GDM1 (cell line): ENCODE data around the gene ETHE1.

ENCODE experiments used
- DNase-seq: peaks from one replicate; lab custom pipeline; 2025; lab: John Stamatoyannopoulos, UW

The ETHE1 gene

DNA sequence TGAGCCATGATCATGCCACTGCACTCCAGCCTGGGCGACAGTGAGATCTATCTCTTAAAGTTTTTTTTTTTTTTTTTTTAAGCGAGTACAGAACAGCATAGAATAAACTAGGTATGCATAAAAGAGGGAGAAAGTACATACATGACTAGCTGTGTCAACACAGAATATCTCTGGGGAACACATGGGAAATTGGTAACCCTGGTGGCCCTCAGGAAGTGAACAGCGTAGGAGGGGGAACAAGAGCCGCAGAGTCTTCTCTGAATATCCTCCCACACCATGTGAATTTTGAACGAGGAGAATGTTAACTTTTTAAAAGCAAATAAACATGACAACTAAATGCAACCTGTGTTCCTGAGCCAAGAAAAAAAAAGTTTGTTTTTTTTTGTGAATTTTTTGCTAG lies 37.7 kb downstream of the ETHE1 start:
- DNase-seq, result no peak

DNA sequence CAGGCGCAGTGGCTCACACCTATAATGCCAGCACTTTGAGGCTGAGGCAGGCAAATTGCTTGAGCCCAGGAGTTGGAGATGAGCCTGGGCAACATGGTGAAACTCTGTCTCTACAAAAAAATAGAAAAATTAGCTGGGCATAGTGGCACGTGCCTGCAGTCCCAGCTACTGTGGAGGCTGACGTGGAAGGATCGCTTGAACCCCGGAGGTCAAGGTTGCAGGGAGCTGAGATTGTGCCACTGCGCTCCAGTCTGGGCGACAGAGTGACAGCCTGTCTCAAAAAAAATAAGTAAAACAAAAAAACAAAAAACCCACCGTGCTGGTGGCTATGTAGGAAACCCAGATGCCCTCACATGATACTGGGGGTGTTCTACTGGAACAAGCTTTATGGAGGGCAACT lies 38.8 kb downstream of the ETHE1 start:
- no peak for DNase-seq

DNA sequence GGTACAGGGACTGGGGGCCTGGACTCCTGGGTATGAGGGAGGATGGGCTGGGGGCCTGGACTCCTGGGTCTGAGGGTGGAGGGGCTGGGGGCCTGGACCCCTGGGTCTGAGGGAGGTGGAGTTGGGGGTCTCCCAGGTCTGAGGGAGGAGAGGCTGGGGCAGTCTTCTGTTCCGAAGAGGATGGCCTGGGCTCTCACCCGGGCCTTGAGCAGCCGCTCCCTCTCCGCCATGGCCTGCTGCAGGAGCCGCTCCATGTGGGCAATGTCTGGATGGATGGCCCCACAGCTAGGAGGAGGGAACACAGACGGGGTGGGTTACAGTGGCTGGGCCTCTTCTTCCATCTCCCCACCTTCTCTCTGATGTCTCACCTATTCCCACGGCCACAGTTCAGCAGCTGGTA lies 40.6 kb downstream of the ETHE1 start:
- DNase-seq, result no peak

DNA sequence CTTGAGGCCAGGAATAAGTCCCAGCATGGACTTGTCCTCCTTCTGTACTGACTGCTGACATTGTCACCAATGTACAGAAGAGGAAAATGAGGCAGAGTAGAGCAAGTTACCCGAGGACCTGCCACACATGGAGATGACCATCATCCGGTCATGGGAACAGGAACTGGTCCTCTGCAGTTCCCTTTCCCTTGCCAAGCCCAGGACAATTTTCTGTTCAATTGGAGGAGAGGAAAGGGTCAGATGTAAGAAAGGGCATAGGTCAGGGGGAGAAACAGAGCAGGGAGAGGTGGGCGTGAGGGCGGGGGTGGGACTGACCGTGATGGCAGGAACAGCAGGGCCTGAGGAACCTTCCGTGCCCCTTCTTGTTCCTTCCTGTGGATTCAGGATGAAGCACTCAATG lies 41.0 kb downstream of the ETHE1 start:
- no peak for DNase-seq

DNA sequence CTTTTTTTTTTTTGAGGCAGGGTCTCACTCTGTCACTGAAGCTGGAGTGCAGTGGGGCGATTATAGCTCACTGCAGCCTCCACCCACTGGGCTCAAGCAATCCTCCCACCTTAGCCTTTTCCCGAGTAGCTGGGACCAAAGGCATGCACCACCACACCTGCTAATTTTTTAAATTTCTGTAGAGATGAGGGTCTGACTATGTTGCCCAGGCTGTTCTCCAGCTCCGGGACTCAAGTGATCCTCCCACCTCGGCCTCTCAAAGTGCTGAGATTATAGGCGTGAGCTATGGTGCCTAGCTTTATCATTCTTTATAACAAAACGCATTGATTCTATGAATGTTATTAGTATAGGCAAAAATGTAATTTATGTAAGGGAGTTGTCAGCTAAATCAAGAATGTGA lies 43.7 kb downstream of the ETHE1 start:
- DNase-seq, result no peak

DNA sequence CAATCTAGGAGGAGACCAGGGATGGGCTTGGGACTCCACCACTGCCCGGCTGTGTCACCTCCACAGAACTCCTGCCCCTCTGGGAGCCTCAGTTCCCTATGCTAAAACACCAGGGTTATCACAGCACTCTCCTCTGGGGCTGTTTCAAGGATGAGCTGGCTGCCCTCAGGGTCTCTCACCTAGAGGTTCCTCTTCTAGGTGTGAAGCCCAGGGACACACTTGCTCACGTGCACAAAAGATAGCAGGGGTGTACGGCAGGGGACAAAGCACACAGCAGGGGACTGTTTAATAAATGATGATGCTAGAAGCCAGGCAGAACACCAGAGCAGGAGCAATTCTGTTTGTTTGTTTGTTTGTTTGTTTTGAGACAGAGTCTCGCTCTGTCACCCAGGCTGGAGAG lies 44.8 kb downstream of the ETHE1 start:
- no peak for DNase-seq

DNA sequence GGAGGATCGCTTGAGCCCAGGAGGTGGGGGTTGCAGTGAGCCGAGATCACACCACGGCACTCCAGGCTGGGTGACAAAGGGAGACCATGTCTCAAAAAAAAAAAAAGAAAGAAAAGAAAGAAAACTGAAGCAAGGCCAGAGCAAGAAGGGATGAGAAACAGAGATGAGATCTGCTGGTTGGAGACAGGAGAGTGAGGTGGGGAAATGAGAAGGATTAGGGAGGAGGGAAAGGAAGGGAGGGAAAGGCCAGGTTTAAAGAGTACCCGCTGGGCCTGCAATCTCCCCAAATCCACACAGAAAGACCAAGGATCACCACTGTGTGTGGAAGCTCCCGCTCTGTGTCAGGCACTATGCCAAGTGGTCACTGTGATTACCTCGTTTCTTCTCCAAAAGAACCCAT lies 45.3 kb downstream of the ETHE1 start:
- DNase-seq, result no peak

DNA sequence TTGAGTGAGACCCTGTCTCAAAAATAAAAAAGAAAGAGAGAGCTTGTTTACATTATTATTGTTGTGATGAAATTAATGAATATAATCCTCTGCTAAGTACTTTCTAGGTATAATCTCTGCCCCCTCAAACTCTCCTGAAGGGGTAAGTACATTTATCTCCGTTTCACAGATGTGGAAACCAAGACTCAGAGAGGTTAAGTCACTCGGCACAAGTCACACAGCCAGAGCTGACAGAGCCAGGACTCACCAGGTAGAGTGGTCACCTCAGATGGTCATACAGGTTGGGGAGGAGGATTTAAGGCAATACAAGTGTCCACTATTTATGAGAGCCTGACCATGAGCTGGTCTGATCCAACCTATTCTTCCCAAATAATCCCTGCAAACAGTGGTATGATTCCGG lies 46.4 kb downstream of the ETHE1 start:
- no peak for DNase-seq

DNA sequence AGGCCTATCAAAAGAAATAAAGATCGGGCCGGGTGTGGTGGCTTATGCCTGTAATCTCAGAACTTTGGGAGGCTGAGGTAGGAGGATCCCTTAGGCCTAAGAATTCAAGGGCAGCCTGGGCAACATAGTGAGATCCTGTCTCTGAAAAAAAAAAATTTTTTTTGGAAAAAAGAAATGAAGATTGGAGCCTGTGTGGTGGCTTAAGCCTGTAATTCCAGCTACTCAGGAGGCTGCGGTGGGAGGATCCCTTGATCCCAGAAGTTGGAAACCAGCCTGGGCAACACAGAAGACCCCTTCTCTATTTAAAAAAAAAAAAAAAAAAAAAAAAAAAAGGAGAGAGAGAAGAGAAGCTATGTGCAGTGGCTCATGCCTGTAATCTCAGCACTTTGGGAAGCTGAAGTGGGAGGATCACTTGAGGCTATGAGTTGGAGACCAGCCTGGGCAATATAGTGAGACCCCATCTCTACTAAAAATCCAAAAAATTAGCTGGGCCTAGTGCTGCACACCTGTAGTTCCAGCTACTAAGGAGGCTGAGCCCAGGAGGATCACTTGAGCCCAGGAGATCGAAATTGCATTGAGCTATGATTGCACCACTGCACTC lies 46.9 kb downstream of the ETHE1 start:
- DNase-seq, result no peak

DNA sequence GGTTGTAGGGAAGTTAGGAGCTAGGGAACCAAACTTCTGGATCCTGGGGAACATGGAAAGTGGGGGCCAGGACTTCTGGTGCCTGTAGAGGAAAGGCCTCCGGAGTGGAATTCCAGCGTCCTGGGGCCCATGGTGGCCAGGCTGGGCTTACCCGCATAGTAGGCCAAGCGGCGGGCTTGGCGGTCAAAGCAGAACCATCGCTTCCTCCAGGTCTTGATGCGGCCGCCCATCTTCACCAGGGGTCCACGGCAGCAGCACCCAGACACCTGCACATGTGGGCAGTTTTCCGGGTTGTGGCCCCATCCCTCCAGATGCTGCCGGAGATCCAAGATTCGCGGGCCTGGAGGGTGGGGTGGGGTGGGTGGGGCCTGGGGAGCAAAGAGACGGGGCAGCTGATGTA lies 47.8 kb downstream of the ETHE1 start:
- DNase-seq, result no peak

DNA sequence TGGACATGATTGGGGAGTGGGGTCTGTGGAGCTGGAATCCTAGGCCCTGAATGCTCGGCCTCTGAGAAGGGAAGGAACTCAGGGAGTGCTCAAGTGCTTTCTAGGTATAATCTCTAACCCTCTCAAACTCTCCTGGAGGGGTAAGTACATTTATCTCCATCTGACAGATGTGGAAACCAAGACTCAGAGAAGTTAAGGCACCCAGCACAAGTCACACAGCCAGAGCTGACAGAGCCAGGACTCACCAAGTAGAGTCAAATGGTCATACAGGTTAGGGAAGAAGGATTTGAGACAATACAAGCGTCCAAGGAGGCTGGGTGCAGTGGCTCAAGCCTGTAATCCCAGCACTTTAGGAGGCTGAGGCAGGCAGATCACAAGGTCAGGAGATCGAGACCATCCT lies 48.7 kb downstream of the ETHE1 start:
- DNase-seq, result no peak

DNA sequence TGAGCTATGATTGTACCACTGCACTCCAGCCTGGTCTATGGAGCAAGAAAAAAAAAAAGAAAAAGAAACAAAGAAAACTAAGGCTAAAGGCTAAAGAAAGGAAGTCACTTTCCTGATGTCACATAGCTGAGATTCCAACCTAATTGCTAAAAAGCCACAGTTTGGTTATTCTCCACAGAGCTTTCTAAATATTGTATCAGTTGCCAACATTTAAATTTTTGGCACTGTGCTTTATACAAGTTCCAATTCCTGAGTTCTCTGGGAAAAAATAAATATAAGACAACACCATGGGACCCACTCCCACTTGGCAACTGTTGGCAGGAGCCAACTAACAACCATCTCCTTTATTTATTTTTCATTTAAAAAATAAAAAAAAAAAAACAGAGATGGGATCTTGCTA lies 50.4 kb downstream of the ETHE1 start:
- no peak for DNase-seq

DNA sequence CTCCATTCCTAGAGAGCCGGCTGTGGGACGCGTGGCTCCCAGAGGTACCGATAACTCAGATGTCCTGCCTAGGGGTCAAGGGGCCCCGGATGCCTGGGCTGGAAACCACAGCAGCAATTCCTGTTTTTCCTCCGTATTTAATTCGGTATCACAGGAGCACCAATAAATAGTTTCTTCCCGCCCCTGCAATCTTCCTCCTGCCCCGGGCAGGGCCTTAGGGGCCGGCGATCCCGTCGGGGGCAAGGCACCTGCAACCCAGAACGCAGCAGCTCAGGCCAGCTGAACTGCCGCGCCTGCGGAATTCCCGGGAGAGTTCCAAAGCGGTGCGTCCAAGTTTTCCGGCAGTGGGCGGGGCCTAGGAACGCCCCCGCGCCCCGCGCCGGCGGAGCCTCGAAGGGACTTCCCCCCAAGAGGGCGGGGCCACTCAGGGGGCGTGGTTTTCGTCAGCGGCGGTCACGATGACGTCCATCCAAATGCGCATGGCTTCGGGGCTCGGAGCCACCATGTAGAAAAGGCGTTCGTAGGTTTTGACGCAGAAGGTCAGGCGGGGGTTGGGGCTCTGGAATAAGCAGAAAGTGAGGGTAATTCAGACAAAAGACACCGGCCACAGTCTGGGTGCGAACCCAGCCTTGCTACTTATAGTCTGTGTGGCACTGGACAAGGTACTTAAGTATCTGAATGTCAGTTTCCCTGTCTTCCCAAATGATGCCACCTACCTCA lies 51.9 kb downstream of the ETHE1 start:
- peak; percentile 81 for DNase-seq

DNA sequence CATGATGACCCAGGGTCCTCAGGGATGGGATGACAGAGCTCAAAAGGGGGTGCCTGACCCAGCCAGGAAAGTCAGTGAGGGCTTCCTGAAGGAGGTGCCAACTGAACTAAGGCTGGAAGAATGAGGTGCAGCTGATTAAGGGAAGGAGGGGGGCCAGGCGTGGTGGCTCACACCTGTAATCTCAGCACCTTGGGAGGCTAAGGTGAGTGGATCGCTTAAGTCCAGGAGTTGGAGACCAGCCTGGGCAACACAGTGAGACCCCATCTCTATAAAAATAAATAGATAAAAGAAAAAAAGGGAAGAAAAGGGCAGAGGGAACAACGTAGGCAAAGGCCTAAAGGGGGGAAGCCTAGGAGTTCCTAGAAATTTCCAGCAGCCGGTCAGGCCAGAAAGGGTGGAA lies 52.5 kb downstream of the ETHE1 start:
- DNase-seq, result no peak

DNA sequence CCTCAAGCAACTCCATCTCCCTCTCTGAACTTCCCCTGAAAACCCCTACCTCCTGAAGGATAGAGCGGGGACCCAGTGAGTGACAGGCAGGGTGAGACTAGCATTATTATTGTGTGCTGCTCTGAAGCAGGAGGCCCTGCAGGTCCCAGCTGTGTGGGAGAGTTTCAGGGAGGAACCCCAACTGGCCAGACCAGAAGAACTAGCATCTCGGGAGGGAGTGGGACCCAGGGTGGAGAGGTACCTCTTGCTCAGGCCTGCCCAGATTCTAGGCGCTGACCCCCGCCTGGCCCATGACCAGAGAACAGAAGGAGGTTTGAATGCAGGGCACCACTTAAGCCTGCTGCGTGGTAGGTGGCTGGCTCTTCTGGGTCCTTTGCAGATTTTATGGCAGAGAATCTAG lies 55.9 kb downstream of the ETHE1 start:
- no peak for DNase-seq

DNA sequence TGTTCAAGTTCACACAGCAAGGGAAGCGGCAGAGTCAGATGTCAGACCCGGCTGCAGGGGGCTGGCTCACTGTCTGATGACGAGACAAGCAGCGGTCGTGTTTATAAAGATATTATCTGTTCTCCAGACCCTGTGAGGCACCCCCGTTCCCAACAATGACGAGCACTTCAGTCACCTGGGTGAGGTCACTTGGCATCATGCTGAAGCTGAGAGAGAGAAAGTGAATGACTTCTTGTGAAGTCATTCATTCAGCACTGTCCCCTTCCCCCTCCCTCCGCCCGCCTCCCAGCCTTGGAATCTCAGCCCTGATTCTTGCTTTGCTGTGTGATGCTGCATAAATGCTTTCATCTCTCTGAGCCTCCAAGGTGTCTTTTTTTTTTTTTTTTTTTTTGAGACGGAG lies 56.7 kb downstream of the ETHE1 start:
- DNase-seq, result no peak

DNA sequence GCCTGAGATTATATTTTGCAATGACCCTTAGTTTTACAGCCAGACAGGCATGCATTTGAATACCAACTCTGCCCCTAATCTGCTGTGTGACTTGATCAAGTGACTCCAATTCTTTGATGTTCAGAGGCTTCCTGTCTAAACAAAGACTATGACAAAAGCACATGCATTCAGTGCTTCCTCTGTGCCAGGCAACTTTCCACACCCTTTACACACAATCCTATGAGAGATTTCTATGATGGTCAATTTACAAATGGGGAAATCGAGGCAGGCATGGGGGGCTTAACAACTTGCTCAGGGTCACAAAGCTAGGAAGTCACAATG lies 57.9 kb downstream of the ETHE1 start:
- DNase-seq, result no peak

DNA sequence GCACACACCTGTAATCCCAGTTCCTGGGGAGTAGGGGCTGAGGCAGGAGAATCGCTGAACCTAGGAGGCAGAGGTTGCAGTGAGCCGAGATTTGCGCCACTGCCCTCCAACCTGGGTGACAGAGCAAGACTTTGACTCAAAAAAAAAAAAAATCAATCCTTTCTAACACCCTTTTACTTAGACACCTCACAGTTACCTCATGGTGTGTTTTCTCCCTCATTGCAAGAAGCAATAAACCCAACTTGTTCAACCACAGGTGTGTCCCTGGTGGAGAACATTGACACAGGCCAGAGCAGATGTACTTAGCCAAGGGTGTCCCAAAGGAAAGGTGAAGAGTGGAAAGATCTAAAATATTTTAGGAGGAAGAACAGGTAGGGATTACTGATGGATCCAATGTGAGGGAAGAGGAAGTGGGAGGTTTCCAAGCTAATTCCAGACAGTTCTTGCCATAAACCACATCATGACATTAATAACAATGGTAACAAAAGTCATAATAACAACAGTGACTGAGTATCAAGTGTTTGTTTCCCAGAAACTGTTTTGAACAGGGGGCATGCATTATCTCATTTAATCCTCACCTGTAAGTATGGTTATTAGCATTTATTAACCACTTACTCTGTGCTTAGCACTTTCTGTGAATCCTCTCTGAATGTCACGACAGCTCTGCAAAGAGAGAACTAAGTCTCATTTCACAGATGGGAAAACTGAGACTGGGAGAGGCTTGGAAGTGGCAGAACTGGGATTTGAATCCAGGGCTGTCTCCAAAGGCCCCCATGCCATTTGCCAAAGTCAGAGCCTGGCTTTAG lies 58.4 kb downstream of the ETHE1 start:
- DNase-seq, result no peak

DNA sequence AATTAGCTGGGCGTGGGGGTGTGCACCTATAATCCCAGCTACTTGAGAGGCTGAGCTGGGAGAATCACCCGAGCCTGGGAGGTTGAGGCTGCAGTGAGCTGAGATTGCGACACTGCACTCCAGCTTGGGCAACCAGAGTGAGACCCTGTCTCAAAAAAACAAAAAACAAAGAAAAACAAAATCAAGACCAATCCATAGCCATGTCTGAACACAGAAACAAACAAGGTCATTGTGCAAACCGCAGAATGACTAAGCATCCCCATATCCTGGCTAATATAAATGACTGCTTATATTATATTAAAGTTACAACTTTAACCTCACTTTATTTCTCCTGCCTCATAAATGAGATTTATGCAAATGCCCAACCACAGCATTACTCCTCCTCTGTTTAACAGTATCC lies 59.3 kb downstream of the ETHE1 start:
- no peak for DNase-seq

DNA sequence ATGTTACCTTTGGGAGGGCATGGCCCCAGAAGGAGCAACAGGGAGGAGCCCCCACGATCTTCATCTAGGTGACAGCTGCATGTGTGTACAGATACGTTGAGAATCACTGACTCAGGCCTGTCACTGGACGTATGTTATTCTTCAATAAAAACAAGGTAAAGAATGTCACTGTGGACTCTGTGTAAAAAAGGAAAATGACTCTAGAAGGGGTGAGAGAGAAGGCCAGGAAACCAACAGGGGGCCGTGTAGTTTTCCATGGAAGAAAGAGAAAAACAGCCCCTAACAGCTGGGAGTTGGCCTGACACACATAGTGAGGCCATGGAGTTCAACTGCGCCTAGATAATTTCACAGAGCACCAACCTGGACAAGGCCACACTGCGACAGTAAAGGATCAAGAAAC lies 59.7 kb downstream of the ETHE1 start:
- DNase-seq, result no peak

DNA sequence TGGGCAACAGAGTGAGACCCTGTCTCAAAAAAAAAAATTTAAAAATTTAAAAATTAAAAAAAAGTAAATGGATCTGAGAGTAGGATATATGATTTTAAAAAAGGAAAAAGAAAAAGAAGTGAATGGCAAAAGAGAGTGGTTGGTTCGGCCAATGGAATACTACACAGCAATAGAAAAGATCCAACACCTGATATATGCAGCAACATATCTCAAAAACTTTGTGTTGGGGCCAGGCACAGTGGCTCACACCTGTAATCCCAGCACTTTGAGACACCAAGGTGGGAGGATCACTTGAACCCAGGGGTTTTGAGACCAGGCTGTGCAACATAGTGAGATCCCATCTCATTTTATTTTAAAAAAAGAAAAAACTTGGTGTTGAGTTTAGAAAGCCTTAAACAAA lies 60.2 kb downstream of the ETHE1 start:
- no peak for DNase-seq

DNA sequence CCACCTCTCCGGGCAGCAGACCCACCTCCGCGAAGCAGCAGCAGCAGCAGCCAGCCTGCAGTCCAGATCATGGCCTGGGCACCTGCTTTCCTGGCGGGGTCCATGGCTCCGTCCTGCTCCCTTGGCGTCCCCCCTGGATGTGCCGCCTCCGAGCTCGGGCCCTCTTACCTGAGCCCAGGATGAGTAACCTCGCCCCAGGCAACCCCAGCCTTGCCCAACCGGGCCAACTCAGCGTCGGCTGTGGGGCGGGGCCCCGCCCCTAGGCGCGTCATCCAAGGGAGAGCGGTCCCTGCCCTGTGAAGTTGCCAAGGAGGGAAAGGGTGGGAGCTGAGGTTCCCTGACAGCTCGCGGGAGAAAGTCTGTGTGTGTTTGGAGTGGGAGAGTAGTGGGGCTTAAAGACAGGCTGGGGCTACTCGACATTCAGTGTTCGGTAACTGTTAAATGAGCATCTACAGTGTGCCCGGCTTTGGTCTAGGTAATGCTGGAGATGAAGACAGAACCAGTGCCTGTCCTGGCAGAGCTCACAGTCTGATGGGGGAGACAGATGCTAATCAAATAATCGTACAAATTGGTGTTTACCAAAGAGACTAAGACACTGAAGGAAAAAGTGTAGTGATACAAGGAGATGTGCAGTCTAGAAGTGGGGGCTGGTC lies 61.4 kb downstream of the ETHE1 start, which contains the start of gene LYPD3:
Gene LYPD3, minus strand, starts transcription at position 141 of the 653 bp plus-strand sequence. Its CDS starts 37 bp downstream, at position 104.
- DNase-seq, result no peak
